Measurements from ENCODE around the gene CNTNAP2. TPM values are rescaled to one million over a fixed set of nuclear protein-coding genes. Genes with fewer than 3 reads are reported as not detected.

CNTNAP2 gene
- total and polyA plus RNA-seq, 9 of the 15 experiments (the other 6 are each of a cell fraction or from before 2014, with no cell fraction given), result 0.04 to 0.62 (median 0.09) TPM; not detected in 4

GRCh38 chr7:148325208-148325607 lies 2208.6 kb downstream of the CNTNAP2 start (continued):
- TF ChIP-seq ELK1 (CRISPR knock-in tag; IDR thresholded peaks at IDR 0.05) (no peak), CBX3 (IDR thresholded peaks at IDR 0.05; ENCODE audit: borderline replicate concordance in 1 of 2, low read length in 2 of 2) (no peak), PATZ1 (CRISPR knock-in tag; IDR thresholded peaks at IDR 0.05; ENCODE audit: borderline replicate concordance) (no peak), E2F5 (CRISPR knock-in tag; IDR thresholded peaks at IDR 0.05) (no peak), SPI1 (IDR thresholded peaks at IDR 0.05; ENCODE audit: borderline replicate concordance, low read depth, low read length) (no peak), GTF2F1 (IDR thresholded peaks at IDR 0.05; ENCODE audit: low read depth, low read length) (no peak), ZFP1 (CRISPR knock-in tag; IDR thresholded peaks at IDR 0.05) (no peak)
